Mesothelial cell of epicardium (in vitro differentiated cells): Measurements from ENCODE around the gene EHD2. TPM values are rescaled to one million over a fixed set of nuclear protein-coding genes. Genes with fewer than 3 reads are reported as not detected.
"Not testable (repeated sequence)": the region's sequence is repeated elsewhere in the genome, so short reads cannot be mapped to it uniquely, and the experiment has no call there.

Experiments
- DNase-seq, 2 experiments: peaks; one replicate each; pipeline ENCODE4 v3.0.0; 2021; ENCODE audit warnings: low spot score in 2 of 2; ENCODE audit not compliant: unreplicated experiment in 2 of 2
- H3K27ac Mint-ChIP-seq: 2 replicates; pipeline ENCODE4 v1.8.0; 2021; ENCODE audit warnings: mixed read lengths
- H3K27me3 Mint-ChIP-seq: 2 replicates; pipeline ENCODE4 v1.8.0; 2021; ENCODE audit warnings: low read depth, mixed read lengths
- H3K36me3 Mint-ChIP-seq: 2 replicates; pipeline ENCODE4 v1.8.0; 2021; ENCODE audit warnings: mixed read lengths
- H3K4me1 Mint-ChIP-seq: 2 replicates; pipeline ENCODE4 v1.8.0; 2021; ENCODE audit warnings: mixed read lengths
- H3K4me3 Mint-ChIP-seq: 2 replicates; pipeline ENCODE4 v1.8.0; 2021; ENCODE audit warnings: mild to moderate bottlenecking, moderate library complexity, mixed read lengths
- H3K9me3 Mint-ChIP-seq: 2 replicates; pipeline ENCODE4 v1.8.0; 2021; ENCODE audit warnings: mixed read lengths
- total RNA-seq: library from RNA; stranded (reverse); gene quantifications from 3 replicates; pipeline ENCODE4 v1.2.1, GENCODE V29; 2021
- TF ChIP-seq, protein P1 (sequence below): fragments of 200-600 bp; sonication (generic); IDR thresholded peaks from one replicate; pipeline ENCODE4 v1.5.0; 2021; ENCODE audit warnings: antibody characterized with exemption; ENCODE audit not compliant: unreplicated experiment

The EHD2 gene
- total RNA-seq, 1 donor from 2014 or later = 39.2 TPM

DNA sequence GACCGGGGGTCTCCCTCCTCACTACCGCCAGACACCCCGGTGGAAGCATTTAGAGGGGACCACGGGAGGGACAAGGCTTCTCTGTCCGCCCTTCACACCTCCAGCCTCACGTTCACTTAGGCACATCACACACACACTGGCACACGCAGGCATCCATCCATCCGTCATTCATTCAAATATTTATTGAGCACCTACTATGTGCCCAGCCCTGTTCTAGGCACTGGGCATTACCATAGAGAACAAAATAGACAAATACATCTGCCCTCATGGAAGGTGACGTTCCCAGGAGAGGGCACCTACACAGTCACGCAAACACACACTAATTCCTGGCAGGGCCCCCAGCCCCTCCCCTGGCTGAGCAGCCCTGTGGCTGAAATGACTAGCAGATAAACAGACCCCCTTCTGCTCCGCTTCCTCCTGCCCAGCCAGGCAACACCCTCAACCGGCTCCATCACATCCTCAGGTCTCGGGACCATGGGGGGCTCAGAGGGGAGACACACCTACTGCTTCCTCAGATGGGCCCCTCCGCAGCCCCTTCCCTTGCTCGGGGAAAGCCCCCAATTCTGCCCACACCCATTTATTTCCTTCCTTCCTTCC is 28.4 kb downstream of the EHD2 start:
- Mint-ChIP-seq H3K27ac (peak overlapping the region; percentile 97), H3K27me3 (no peaks in the 10 kb centered on the region), H3K9me3 (no peaks in the 10 kb centered on the region), H3K4me1 (peaks cover 13% of the 10 kb centered on the region), H3K4me3 (no peak overlapping the region), H3K36me3 (peaks cover 12% of the 10 kb centered on the region)
- TF ChIP-seq, protein P1, sequence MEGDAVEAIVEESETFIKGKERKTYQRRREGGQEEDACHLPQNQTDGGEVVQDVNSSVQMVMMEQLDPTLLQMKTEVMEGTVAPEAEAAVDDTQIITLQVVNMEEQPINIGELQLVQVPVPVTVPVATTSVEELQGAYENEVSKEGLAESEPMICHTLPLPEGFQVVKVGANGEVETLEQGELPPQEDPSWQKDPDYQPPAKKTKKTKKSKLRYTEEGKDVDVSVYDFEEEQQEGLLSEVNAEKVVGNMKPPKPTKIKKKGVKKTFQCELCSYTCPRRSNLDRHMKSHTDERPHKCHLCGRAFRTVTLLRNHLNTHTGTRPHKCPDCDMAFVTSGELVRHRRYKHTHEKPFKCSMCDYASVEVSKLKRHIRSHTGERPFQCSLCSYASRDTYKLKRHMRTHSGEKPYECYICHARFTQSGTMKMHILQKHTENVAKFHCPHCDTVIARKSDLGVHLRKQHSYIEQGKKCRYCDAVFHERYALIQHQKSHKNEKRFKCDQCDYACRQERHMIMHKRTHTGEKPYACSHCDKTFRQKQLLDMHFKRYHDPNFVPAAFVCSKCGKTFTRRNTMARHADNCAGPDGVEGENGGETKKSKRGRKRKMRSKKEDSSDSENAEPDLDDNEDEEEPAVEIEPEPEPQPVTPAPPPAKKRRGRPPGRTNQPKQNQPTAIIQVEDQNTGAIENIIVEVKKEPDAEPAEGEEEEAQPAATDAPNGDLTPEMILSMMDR = no peak
- no peak for DNase-seq

DNA sequence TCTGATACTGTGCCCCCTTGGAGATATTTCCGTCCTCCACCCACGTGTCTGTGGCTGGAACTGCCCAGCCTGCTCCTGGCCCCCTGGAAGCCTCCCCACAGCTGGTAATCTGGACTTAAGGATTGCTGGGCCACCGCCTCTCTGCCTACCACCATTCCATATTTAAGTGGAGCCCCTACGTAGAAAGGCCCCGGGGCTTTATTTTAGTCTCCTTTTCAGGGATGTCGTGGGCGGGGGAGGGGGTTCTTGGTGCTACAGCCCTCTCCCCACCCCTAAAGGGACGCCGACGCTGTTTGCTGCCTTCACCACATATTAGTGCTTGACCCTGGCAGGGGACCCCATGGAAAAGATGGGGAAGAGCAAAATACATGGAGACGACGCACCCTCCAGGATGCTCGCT is 29.4 kb downstream of the EHD2 start:
- TF ChIP-seq, protein P1 = no peak
- Mint-ChIP-seq H3K27me3 (no peaks in the 10 kb centered on the region), H3K36me3 (peaks cover 12% of the 10 kb centered on the region), H3K4me3 (peak overlapping the region; percentile 69), H3K27ac (peak overlapping the region; percentile 97), H3K9me3 (no peaks in the 10 kb centered on the region), H3K4me1 (peaks cover 18% of the 10 kb centered on the region)
- DNase-seq = no peak

DNA sequence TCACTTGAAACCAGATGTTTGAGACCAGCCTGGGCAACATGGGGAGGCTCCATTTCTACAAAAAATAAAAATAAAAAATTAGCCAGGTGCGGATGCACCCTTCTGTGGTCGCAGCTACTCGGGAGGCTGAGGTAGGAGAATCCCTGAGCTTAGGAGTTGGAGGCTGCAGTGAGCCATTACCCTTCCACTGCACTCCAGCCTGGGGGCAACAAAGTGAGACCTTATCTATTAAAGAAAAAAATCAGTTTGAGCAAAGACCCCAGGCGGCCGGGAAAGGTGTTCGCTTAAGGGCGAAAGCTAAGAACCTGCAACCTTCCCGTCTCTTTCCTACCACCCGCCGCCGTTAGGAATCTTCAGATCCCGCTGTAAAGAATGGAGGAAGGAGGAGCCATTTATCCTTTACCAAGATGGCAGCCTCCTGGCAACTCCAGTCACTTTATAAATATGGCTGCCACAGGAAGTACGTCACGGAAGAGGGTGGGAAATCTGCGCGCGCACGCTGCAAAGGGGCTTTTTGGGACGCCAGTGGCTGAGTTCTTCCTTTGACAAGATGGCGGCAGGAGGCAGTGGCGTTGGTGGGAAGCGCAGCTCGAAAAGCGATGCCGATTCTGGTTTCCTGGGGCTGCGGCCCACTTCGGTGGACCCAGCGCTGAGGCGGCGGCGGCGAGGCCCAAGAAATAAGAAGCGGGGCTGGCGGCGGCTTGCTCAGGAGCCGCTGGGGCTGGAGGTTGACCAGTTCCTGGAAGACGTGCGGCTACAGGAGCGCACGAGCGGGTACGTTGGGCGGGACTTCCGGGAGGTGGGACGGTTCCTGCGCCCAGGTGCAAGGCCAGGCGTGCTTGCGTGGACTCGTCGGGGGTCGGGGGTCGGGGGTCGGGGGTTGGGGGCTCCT is 32.0 kb downstream of the EHD2 start, which contains the start of gene NOP53:
NOP53 (plus strand) TSS at position 537 of the 892 bp plus-strand sequence; CDS start at position 551, 14 bp downstream.
- Mint-ChIP-seq H3K4me1 (peaks cover 21% of the 10 kb centered on the region), H3K9me3 (no peaks in the 10 kb centered on the region), H3K4me3 (peak within 1 kb of the TSS; percentile 99), H3K27me3 (no peaks in the 10 kb centered on the region), H3K27ac (peak within 1 kb of the TSS; percentile 99), H3K36me3 (peaks cover 23% of the 10 kb centered on the region)
- TF ChIP-seq, protein P1 = no peak
- DNase-seq = peak; percentile 95 to 97

DNA sequence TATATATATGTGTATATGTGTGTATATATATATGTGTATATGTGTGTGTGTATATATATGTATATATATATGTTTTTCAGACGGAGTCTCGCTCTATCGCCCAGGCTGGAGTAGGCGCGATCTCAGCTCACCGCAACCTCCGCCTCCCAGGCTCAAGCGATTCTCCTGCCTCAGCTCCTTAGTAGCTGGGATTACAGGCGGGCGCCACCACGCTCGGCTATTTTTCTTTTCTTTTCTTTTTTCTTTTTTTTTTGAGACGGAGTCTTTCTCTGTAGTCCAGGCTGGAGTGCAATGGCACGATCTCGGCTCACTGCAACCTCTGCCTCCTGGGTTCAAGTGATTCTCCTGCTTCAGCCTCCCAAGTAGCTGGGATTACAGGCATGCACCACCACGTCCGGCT is 32.9 kb downstream of the EHD2 start:
- H3K4me3 Mint-ChIP-seq = peak overlapping the region; percentile 99
- H3K27ac Mint-ChIP-seq = peak overlapping the region; percentile 99

DNA sequence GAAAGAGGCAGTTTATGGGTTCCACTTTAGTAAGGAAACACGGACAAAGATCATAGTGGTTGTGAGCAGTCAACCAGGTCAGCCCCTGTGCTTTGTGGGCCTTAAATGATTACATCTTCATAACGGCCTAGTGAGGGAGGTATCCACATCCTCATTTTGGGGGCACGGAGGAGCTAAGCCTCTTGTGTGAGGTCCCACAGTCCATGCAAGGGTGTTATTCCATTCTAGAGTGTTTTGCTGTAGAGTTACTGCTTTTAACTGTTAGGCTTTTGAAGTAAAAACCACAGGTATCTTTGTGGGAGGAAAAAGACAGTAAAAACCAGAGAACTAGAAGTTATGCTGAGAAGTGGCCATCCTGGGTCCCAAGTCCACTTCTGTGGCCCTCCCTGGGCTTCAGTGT is 36.1 kb downstream of the EHD2 start:
- H3K27ac Mint-ChIP-seq = peak overlapping the region; percentile 72
- H3K4me3 Mint-ChIP-seq = no peak overlapping the region
- H3K9me3 Mint-ChIP-seq = no peaks in the 10 kb centered on the region
- DNase-seq = no peak
- H3K36me3 Mint-ChIP-seq = peaks cover 20% of the 10 kb centered on the region
- peaks cover 10% of the 10 kb centered on the region for H3K4me1 Mint-ChIP-seq
- H3K27me3 Mint-ChIP-seq = no peaks in the 10 kb centered on the region
- TF ChIP-seq, protein P1 = no peak

More for the DNA sequence above, 32.9 kb downstream of the EHD2 start:
- Mint-ChIP-seq H3K4me1 (peaks cover 21% of the 10 kb centered on the region), H3K36me3 (peaks cover 24% of the 10 kb centered on the region)
- DNase-seq, H3K9me3 Mint-ChIP-seq, H3K27me3 Mint-ChIP-seq: not testable (repeated sequence)

DNA sequence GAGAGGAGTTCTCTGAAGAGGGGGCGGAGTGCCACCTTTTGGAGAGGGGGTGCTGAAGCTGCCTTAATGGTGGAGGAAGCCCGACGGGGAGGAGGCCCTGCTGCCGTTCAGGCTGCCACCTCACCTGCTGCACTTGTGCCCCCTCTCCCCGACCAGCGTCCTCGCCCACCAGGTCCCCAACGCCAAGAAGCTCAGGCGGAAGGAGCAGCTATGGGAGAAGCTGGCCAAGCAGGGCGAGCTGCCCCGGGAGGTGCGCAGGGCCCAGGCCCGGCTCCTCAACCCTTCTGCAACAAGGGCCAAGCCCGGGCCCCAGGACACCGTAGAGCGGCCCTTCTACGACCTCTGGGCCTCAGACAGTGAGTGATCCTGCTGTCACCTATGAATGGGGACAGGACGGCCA is 37.5 kb downstream of the EHD2 start:
- TF ChIP-seq, protein P1 = no peak
- DNase-seq = no peak
- no peak overlapping the region for H3K4me3 Mint-ChIP-seq
- H3K36me3 Mint-ChIP-seq = peaks cover 20% of the 10 kb centered on the region
- peaks cover 8% of the 10 kb centered on the region for H3K4me1 Mint-ChIP-seq
- H3K27ac Mint-ChIP-seq = no peak overlapping the region
- no peaks in the 10 kb centered on the region for H3K9me3 Mint-ChIP-seq
- H3K27me3 Mint-ChIP-seq = no peaks in the 10 kb centered on the region
